HG03135 (cell line): Measurements from ENCODE around the gene PCCA.
"Not testable (repeated sequence)": the region's sequence is repeated elsewhere in the genome, so short reads cannot be mapped to it uniquely, and the experiment has no call there.

Experiments used
- ATAC-seq: cut with Tn5 transposase; IDR thresholded peaks from one replicate; pipeline ENCODE4 v1.9.1; 2021; ENCODE audit warnings: mild to moderate bottlenecking, moderate library complexity; ENCODE audit not compliant: unreplicated experiment

The PCCA gene

GRCh38 chr13:100300708-100301107, 211.8 kb downstream of the PCCA start:
- ATAC-seq = no peak

- ATAC-seq = no peak
Measured at GRCh38 chr13:100301418-100301817, 212.5 kb downstream of the PCCA start.

GRCh38 chr13:100302391-100302790, 213.5 kb downstream of the PCCA start:
- no peak for ATAC-seq

- ATAC-seq = no peak
Measured at GRCh38 chr13:100304229-100304628, 215.3 kb downstream of the PCCA start.

- no peak for ATAC-seq
Measured at GRCh38 chr13:100305398-100305797, 216.5 kb downstream of the PCCA start.

GRCh38 chr13:100306030-100306429, 217.1 kb downstream of the PCCA start:
- no peak for ATAC-seq

- no peak for ATAC-seq
Measured at GRCh38 chr13:100306434-100306999, 217.6 kb downstream of the PCCA start.

- ATAC-seq = no peak
Measured at GRCh38 chr13:100314132-100314910, 225.4 kb downstream of the PCCA start.

GRCh38 chr13:100315522-100315921, 226.6 kb downstream of the PCCA start:
- no peak for ATAC-seq

- not testable (repeated sequence) for ATAC-seq
Measured at GRCh38 chr13:100318473-100318872, 229.6 kb downstream of the PCCA start.

- no peak for ATAC-seq
Measured at GRCh38 chr13:100323937-100324336, 235.0 kb downstream of the PCCA start.

GRCh38 chr13:100330662-100331061, 241.8 kb downstream of the PCCA start:
- ATAC-seq = no peak

- ATAC-seq = no peak
Measured at GRCh38 chr13:100333141-100333540, 244.2 kb downstream of the PCCA start.

GRCh38 chr13:100334214-100334613, 245.3 kb downstream of the PCCA start:
- no peak for ATAC-seq

- no peak for ATAC-seq
Measured at GRCh38 chr13:100336795-100337516, 248.1 kb downstream of the PCCA start.

GRCh38 chr13:100338275-100338674, 249.4 kb downstream of the PCCA start:
- ATAC-seq = no peak

GRCh38 chr13:100339411-100339940, 250.6 kb downstream of the PCCA start:
- no peak for ATAC-seq

GRCh38 chr13:100340865-100341264, 252.0 kb downstream of the PCCA start:
- ATAC-seq = no peak

- ATAC-seq = no peak
Measured at GRCh38 chr13:100341327-100341726, 252.4 kb downstream of the PCCA start.

- no peak for ATAC-seq
Measured at GRCh38 chr13:100344544-100344943, 255.7 kb downstream of the PCCA start.

- no peak for ATAC-seq
Measured at GRCh38 chr13:100347968-100348367, 259.1 kb downstream of the PCCA start.

- no peak for ATAC-seq
Measured at GRCh38 chr13:100349594-100349993, 260.7 kb downstream of the PCCA start.
